ENCODE data around the gene FASTK. TPM values are rescaled to one million over a fixed set of nuclear protein-coding genes. Genes with fewer than 3 reads are reported as not detected.
"Not testable (repeated sequence)": the region's sequence is repeated elsewhere in the genome, so short reads cannot be mapped to it uniquely, and the experiment has no call there.

Gene FASTK
- total RNA-seq, 1 donor from 2014 or later, result 22.4 TPM

DNA sequence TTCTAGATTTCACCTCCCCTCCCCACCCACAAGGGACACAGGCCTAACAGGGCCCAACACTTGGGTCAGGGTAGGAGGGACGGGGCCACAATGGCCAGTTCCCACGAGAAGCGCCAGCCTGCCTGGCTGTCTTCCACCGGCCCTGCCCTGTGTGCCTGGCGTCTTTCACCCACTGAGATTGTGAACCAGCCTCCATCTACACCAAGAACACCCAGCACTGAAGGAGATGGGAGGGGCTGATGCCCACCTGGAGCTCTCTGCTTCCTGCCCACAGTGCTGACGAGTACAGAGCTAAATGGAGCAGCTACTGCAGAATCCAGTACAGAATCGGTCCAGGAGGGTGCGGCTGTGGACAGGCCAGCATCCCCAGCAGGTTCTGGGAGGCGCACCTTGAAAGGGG, 34.6 kb downstream of the FASTK start:
- Histone ChIP-seq H3K27me3 (peaks cover 26% of the 10 kb centered on the region), H3K4me2 (no peak overlapping the region), H2AFZ (replicated peaks) (no peak overlapping the region), H3K79me2 (ENCODE audit: low read depth) (no peaks in the 10 kb centered on the region), H4K20me1 (ENCODE audit: low read depth) (peaks cover 15% of the 10 kb centered on the region), H3K27ac (no peak overlapping the region), H3K9me3 (ENCODE audit: low read depth) (no peaks in the 10 kb centered on the region), H3K36me3 (no peaks in the 10 kb centered on the region), H3K4me1 (no peaks in the 10 kb centered on the region), H3K9ac (no peak overlapping the region), H3F3A (ENCODE audit: low read depth) (peaks cover 2% of the 10 kb centered on the region), H3K4me3 (no peak overlapping the region)
- no peak for TF ChIP-seq EZH2 (IDR thresholded peaks at IDR 0.05)
- no peak for TF ChIP-seq EZH2phosphoT487 (IDR thresholded peaks at IDR 0.05)
- TF ChIP-seq, protein P1, sequence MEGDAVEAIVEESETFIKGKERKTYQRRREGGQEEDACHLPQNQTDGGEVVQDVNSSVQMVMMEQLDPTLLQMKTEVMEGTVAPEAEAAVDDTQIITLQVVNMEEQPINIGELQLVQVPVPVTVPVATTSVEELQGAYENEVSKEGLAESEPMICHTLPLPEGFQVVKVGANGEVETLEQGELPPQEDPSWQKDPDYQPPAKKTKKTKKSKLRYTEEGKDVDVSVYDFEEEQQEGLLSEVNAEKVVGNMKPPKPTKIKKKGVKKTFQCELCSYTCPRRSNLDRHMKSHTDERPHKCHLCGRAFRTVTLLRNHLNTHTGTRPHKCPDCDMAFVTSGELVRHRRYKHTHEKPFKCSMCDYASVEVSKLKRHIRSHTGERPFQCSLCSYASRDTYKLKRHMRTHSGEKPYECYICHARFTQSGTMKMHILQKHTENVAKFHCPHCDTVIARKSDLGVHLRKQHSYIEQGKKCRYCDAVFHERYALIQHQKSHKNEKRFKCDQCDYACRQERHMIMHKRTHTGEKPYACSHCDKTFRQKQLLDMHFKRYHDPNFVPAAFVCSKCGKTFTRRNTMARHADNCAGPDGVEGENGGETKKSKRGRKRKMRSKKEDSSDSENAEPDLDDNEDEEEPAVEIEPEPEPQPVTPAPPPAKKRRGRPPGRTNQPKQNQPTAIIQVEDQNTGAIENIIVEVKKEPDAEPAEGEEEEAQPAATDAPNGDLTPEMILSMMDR (IDR thresholded peaks at IDR 0.05), result no peak
- H3K4me3 Mint-ChIP-seq, result no peak overlapping the region
- H3K27ac Mint-ChIP-seq, result no peak overlapping the region
- DNase-seq (ENCODE audit: low spot score), result no peak
- H3K9me3 Mint-ChIP-seq, result no peaks in the 10 kb centered on the region
- no peaks in the 10 kb centered on the region for H3K36me3 Mint-ChIP-seq
- no peaks in the 10 kb centered on the region for H3K4me1 Mint-ChIP-seq
- peaks cover 10% of the 10 kb centered on the region for H3K27me3 Mint-ChIP-seq (ENCODE audit: insufficient read depth, low read depth)

DNA sequence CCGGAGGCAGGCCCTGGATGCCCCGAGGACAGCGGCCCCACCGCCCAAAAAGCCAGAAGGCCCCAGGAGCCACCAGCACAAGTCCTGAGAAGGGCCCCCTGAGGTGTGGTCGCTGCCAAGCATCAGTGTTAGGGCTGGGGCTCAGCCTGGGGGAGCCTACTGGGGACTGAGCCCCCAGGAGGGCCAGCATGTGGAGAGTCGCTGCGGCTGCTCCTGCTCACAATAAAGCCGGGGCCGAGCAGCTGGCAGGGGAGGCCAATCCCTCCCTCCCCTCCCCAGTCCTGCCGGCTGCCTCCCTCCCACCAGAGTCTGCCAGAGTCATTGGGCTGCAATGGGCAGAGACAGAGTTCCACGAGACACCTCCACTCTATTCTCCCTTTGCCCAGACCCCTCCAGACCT, 35.3 kb downstream of the FASTK start:
- Histone ChIP-seq H3K4me3 (no peak overlapping the region), H3K36me3 (no peaks in the 10 kb centered on the region), H3F3A (ENCODE audit: low read depth) (no peaks in the 10 kb centered on the region), H4K20me1 (ENCODE audit: low read depth) (peaks cover 8% of the 10 kb centered on the region), H3K79me2 (ENCODE audit: low read depth) (no peaks in the 10 kb centered on the region), H3K9ac (no peak overlapping the region), H2AFZ (replicated peaks) (no peak overlapping the region), H3K4me1 (no peaks in the 10 kb centered on the region), H3K27ac (no peak overlapping the region), H3K27me3 (peaks cover 19% of the 10 kb centered on the region), H3K4me2 (no peak overlapping the region), H3K9me3 (ENCODE audit: low read depth) (no peaks in the 10 kb centered on the region)
- TF ChIP-seq, protein P1 (IDR thresholded peaks at IDR 0.05), result no peak
- TF ChIP-seq EZH2 (IDR thresholded peaks at IDR 0.05) (no peak), EZH2phosphoT487 (IDR thresholded peaks at IDR 0.05) (no peak)
- no peak overlapping the region for H3K4me3 Mint-ChIP-seq
- no peaks in the 10 kb centered on the region for H3K4me1 Mint-ChIP-seq
- no peak overlapping the region for H3K27ac Mint-ChIP-seq
- DNase-seq (ENCODE audit: low spot score), result no peak
- no peaks in the 10 kb centered on the region for H3K9me3 Mint-ChIP-seq
- H3K27me3 Mint-ChIP-seq (ENCODE audit: insufficient read depth, low read depth), result peaks cover 6% of the 10 kb centered on the region
- no peaks in the 10 kb centered on the region for H3K36me3 Mint-ChIP-seq

DNA sequence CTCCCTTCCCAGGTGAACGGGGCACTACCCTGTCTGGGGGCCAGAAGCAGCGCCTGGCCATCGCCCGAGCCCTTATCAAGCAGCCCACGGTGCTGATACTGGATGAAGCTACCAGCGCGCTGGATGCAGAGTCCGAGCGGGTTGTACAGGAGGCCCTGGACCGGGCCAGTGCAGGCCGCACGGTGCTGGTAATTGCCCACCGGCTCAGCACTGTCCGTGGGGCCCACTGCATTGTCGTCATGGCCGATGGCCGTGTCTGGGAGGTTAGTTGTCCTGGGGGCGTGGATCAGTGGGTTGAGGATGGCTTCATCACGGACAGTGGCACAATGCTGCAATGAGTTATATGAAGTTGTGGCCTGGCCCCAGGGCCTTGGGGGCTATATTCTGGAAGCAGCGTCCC, 36.6 kb downstream of the FASTK start:
- TF ChIP-seq, protein P1 (IDR thresholded peaks at IDR 0.05), result no peak
- TF ChIP-seq EZH2phosphoT487 (IDR thresholded peaks at IDR 0.05) (no peak), EZH2 (IDR thresholded peaks at IDR 0.05) (no peak)
- H3K36me3 ChIP-seq, result no peaks in the 10 kb centered on the region
- no peaks in the 10 kb centered on the region for H3K9me3 ChIP-seq (ENCODE audit: low read depth)
- H3K9me3 Mint-ChIP-seq, result no peaks in the 10 kb centered on the region
- H3K27me3 ChIP-seq, result peaks cover 6% of the 10 kb centered on the region
- H3K4me1 Mint-ChIP-seq, result peaks cover 6% of the 10 kb centered on the region
- no peaks in the 10 kb centered on the region for H3K79me2 ChIP-seq (ENCODE audit: low read depth)
- H2AFZ ChIP-seq (replicated peaks), result no peak overlapping the region
- no peak for DNase-seq (ENCODE audit: low spot score)
- H3K9ac ChIP-seq, result no peak overlapping the region
- no peak overlapping the region for H3K27ac ChIP-seq
- no peaks in the 10 kb centered on the region for H3F3A ChIP-seq (ENCODE audit: low read depth)
- no peak overlapping the region for H3K27ac Mint-ChIP-seq
- peaks cover 2% of the 10 kb centered on the region for H3K27me3 Mint-ChIP-seq (ENCODE audit: insufficient read depth, low read depth)
- no peaks in the 10 kb centered on the region for H4K20me1 ChIP-seq (ENCODE audit: low read depth)
- no peak overlapping the region for H3K4me3 ChIP-seq
- no peaks in the 10 kb centered on the region for H3K36me3 Mint-ChIP-seq
- no peaks in the 10 kb centered on the region for H3K4me1 ChIP-seq
- no peak overlapping the region for H3K4me2 ChIP-seq
- no peak overlapping the region for H3K4me3 Mint-ChIP-seq

DNA sequence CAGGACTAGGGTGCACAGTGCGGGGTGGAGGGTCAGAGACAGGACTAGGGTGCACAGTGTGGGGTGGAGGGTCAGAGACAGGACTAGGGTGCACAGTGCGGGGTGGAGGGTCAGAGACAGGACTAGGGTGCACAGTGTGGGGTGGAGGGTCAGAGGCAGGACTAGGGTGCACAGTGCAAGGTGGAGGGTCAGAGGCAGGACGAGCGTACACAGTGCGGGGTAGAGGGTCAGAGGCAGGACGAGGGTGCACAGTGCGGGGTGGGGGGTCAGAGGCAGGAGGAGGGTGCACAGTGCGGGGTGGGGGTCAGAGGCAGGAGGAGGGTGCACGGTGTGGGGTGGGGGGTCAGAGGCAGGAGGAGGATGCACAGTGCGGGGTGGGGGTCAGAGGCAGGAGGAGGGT, 37.2 kb downstream of the FASTK start:
- H4K20me1 ChIP-seq (ENCODE audit: low read depth); H3K4me3 Mint-ChIP-seq; H3K4me2 ChIP-seq; H3K9me3 Mint-ChIP-seq; H2AFZ ChIP-seq (replicated peaks); H3K4me1 Mint-ChIP-seq; H3K9ac ChIP-seq; H3K27me3 ChIP-seq; H3F3A ChIP-seq (ENCODE audit: low read depth); H3K27me3 Mint-ChIP-seq (ENCODE audit: insufficient read depth, low read depth); H3K79me2 ChIP-seq (ENCODE audit: low read depth); H3K36me3 Mint-ChIP-seq; H3K4me3 ChIP-seq; DNase-seq (ENCODE audit: low spot score); H3K36me3 ChIP-seq; H3K4me1 ChIP-seq; H3K9me3 ChIP-seq (ENCODE audit: low read depth); H3K27ac ChIP-seq; H3K27ac Mint-ChIP-seq: not testable (repeated sequence)
